Measurements from ENCODE around the gene BCAR3.

GRCh38 chr1:93715529-93716126 lies 34.0 kb upstream of the BCAR3 start:
- TF ChIP-seq CTCF (IDR thresholded peaks at IDR 0.05) (no peak), POLR2AphosphoS5 (IDR thresholded peaks at IDR 0.05; ENCODE audit: insufficient read depth in 1 of 2, low read depth in 1 of 2) (no peak), POLR2A (IDR thresholded peaks at IDR 0.05) (no peak)

All from vagina (tissue), 2 donors.